Measurements from ENCODE around the gene HIP1.

DNA sequence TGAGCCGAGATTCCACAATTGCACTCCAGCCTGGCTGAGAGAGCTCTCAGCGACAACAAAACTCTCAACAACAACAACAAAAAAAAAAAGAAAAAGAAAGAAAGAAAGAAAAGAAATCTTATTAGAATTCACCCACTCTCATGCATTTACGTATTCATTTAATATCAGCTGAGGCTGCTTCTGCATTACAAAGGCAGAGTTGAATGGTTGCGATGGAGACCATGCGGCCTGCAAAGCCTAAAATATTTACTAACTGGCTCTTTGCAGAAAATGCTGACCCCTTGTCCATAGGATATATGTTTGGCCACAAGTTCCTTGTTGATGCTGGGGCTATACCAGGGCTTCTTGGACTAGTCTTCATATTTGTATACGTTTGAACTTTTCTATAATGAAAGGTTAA, 137.2 kb downstream of the HIP1 start:
- TF ChIP-seq, protein P1, sequence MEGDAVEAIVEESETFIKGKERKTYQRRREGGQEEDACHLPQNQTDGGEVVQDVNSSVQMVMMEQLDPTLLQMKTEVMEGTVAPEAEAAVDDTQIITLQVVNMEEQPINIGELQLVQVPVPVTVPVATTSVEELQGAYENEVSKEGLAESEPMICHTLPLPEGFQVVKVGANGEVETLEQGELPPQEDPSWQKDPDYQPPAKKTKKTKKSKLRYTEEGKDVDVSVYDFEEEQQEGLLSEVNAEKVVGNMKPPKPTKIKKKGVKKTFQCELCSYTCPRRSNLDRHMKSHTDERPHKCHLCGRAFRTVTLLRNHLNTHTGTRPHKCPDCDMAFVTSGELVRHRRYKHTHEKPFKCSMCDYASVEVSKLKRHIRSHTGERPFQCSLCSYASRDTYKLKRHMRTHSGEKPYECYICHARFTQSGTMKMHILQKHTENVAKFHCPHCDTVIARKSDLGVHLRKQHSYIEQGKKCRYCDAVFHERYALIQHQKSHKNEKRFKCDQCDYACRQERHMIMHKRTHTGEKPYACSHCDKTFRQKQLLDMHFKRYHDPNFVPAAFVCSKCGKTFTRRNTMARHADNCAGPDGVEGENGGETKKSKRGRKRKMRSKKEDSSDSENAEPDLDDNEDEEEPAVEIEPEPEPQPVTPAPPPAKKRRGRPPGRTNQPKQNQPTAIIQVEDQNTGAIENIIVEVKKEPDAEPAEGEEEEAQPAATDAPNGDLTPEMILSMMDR (IDR thresholded peaks at IDR 0.05), result no peak
- TF ChIP-seq SIN3A (IDR thresholded peaks at IDR 0.05; ENCODE audit: borderline replicate concordance, insufficient read depth, low read depth, low read length), result no peak
- no peak for TF ChIP-seq TCF7L2 (IDR thresholded peaks at IDR 0.05; ENCODE audit: low read depth, low read length)
- TF ChIP-seq, protein P2, sequence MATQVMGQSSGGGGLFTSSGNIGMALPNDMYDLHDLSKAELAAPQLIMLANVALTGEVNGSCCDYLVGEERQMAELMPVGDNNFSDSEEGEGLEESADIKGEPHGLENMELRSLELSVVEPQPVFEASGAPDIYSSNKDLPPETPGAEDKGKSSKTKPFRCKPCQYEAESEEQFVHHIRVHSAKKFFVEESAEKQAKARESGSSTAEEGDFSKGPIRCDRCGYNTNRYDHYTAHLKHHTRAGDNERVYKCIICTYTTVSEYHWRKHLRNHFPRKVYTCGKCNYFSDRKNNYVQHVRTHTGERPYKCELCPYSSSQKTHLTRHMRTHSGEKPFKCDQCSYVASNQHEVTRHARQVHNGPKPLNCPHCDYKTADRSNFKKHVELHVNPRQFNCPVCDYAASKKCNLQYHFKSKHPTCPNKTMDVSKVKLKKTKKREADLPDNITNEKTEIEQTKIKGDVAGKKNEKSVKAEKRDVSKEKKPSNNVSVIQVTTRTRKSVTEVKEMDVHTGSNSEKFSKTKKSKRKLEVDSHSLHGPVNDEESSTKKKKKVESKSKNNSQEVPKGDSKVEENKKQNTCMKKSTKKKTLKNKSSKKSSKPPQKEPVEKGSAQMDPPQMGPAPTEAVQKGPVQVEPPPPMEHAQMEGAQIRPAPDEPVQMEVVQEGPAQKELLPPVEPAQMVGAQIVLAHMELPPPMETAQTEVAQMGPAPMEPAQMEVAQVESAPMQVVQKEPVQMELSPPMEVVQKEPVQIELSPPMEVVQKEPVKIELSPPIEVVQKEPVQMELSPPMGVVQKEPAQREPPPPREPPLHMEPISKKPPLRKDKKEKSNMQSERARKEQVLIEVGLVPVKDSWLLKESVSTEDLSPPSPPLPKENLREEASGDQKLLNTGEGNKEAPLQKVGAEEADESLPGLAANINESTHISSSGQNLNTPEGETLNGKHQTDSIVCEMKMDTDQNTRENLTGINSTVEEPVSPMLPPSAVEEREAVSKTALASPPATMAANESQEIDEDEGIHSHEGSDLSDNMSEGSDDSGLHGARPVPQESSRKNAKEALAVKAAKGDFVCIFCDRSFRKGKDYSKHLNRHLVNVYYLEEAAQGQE (IDR thresholded peaks at IDR 0.05; ENCODE audit: insufficient read depth in 1 of 2, low read depth in 2 of 2, low read length in 1 of 2), result no peak
